Raji (cell line): Measurements from ENCODE around the gene IMMP1L.

Experiments used
- POLR2A ChIP-seq: IDR thresholded peaks from 2 replicates; pipeline ENCODE4 v1.6.1; 2011; ENCODE audit warnings: low read depth, low read length, control low read depth; ENCODE audit not compliant: insufficient read depth

The IMMP1L gene, protein sequence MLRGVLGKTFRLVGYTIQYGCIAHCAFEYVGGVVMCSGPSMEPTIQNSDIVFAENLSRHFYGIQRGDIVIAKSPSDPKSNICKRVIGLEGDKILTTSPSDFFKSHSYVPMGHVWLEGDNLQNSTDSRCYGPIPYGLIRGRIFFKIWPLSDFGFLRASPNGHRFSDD

GRCh38 chr11:31509429-31510345 lies at the start of gene IMMP1L, which contains the start of gene ELP4:
IMMP1L (minus strand) TSS chr11:31509622; CDS start chr11:31463276, 46,346 bp downstream.
ELP4 (plus strand) TSS chr11:31509767; CDS start chr11:31509785, 18 bp downstream.
- peak; percentile 96 for TF ChIP-seq POLR2A

GRCh38 chr11:31558001-31558400 lies 48.6 kb upstream of the IMMP1L start:
- TF ChIP-seq POLR2A, result no peak

- TF ChIP-seq POLR2A, result no peak
Observed at GRCh38 chr11:31555938-31556337, 46.5 kb upstream of the IMMP1L start.

GRCh38 chr11:31542862-31543261 lies 33.4 kb upstream of the IMMP1L start:
- no peak for TF ChIP-seq POLR2A

- TF ChIP-seq POLR2A, result no peak
Observed at GRCh38 chr11:31535479-31535878, 26.1 kb upstream of the IMMP1L start.

- TF ChIP-seq POLR2A, result no peak
Observed at GRCh38 chr11:31531293-31531692, 21.9 kb upstream of the IMMP1L start.

- TF ChIP-seq POLR2A, result no peak
Observed at GRCh38 chr11:31529701-31530100, 20.3 kb upstream of the IMMP1L start.

GRCh38 chr11:31529189-31529588 lies 19.8 kb upstream of the IMMP1L start:
- no peak for TF ChIP-seq POLR2A

- no peak for TF ChIP-seq POLR2A
Observed at GRCh38 chr11:31521497-31522150, 12.2 kb upstream of the IMMP1L start.

- no peak for TF ChIP-seq POLR2A
Observed at GRCh38 chr11:31512117-31512516, 2.7 kb upstream of the IMMP1L start.

GRCh38 chr11:31509051-31509428 lies 382 bp downstream of the IMMP1L start:
- TF ChIP-seq POLR2A, result no peak

DNA sequence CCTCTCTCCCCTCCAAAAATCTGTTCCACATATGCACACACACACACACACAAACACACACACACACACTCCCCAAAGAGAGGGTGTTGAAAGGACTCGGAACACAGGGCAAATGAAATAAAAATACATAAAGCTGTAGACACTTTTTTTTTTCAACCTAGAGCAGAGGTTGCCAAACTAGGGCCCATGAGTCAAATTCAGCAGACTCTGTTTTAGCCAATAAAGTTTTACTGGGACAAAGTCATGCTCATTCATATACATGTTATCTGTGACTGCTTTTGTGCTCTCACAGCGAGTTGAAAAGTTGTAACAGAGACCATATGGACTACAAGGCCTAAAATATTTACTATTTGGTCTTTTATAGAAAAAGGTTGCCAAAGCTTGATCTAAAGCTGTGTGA lies 8.9 kb downstream of the IMMP1L start:
- no peak for TF ChIP-seq POLR2A

DNA sequence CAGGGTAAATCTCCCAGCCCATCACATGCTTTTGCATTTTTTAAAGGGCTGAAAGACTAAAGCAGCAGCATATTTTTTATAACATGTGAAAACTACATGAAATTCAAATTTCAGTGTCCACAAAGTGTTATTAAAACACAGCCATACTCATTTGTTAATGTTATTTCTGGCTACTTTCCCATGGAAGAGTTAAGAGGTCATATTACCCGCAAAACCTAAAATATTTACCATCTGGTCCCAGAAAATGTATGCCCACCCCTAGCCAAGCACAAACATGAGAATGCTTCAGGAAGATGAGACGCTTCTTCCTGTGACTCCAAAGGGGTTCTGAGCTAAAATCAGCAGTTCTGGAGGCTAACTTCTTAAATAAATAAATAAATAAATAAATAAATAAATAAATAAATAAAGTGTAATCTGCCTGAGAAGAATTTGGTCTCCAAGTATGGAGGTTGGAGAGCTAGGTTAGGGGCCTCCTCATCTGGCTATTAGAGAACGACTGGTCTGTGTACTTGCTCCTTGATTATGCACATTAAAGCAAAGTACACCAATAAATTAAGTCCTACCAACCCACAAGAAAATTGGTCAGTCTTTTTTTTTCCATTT lies 9.7 kb downstream of the IMMP1L start:
- TF ChIP-seq POLR2A, result no peak

GRCh38 chr11:31493235-31493634 lies 16.2 kb downstream of the IMMP1L start:
- no peak for TF ChIP-seq POLR2A

GRCh38 chr11:31492320-31492913 lies 17.0 kb downstream of the IMMP1L start:
- no peak for TF ChIP-seq POLR2A

- TF ChIP-seq POLR2A, result no peak
Observed at GRCh38 chr11:31487848-31488247, 21.6 kb downstream of the IMMP1L start.

DNA sequence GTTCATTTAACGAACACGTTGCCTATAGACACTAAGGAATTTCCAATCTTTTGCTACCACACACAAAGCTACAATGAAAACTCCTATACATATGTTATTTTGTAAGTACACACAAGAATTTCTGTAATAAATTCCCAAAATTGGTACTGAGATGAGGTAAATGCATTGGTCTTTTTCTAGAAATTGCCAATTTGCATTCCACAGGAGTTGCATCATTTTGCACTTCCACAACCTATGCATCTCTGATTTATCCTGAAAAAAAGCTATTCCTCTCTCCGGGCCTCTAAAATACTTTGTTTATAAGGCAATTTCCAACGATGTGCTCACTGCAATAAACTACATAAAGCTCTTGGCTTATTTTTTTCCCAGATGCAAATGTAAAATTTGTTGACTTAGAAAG lies 24.9 kb downstream of the IMMP1L start:
- TF ChIP-seq POLR2A, result no peak
